RPMI8226 (cell line): ENCODE results near the gene ZNF248.

Source experiments
- DNase-seq: peaks from one replicate; pipeline ENCODE4 v3.0.0-alpha.2; 2015

The ZNF248 gene

DNA sequence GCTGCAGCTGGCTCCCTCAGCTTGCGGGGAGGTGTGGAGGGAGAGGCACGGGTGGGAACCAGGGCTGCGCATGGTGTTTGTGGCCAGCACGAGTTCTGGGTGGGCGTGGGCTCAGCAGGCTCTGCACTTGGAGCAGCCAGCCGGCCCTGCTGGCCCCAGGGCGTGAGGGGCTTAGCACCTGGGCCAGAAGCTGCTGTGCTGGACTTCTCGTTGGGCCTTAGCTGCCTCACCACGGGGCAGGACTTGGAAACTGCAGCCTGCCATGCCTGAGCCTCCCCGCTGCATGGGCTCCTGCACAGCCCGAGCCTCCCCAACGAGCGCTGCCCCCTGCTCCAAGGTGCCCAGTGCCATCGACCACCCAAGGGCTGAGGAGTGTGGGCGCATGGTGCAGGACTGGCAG lies 120.1 kb downstream of the ZNF248 start:
- DNase-seq: no peak

DNA sequence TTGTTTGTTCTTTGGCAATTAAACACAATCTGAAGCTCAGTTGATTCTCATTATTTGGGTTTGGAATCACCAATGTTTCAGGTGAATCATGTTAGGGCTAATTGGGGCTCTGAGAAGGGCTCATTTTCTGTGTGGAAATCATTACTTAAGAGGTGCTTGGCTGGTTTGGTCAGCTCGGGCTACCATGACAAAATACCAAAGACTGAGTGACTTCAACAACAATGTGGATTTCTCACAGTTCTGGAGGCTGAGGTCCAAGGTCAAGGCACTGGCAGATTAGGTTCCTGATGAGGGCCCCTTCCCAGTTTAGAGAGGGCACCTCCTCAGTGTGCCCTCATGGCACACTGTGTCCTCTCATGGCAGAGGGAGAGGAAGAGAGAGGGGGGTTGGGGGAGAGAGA lies 121.3 kb downstream of the ZNF248 start:
- no peak for DNase-seq

DNA sequence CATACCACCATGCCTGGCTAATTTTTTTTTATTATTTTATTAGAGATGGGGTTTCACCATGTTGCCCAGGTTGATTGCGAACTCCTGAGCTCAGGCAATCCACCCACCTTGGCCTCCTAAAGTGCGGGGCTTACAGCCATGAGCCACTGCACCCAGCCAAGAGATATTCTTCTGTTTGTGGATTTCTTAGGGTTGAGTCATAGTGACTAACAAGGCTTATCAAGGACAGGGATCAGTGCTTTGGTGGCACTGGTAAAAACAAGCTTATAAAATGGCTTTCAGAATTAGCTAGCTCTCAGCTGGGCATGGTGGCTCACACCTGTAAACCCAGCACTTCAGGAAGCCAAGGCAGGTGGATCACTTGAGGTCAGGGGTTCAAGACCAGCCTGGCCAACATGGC lies 122.4 kb downstream of the ZNF248 start:
- no peak for DNase-seq
